Uterus (tissue), 2 donors: ENCODE data around the gene ACIN1.

Experiments used
- CTCF ChIP-seq, 4 experiments: fragments of 200-600 bp in 2 of 4; fragments of 450-650 bp in 2 of 4; sonication (generic) in 2 of 4; IDR thresholded peaks; one replicate each; pipeline ENCODE4 v1.5.1; 2016 to 2019; ENCODE audit warnings: antibody characterized with exemption in 4 of 4, mild to moderate bottlenecking in 2 of 4, moderate library complexity in 1 of 4
- POLR2A ChIP-seq, 2 donors: fragments of 450-650 bp; IDR thresholded peaks; one replicate each; pipeline ENCODE4 v1.6.1; 2016; ENCODE audit warnings: antibody characterized with exemption in 2 of 2, mild to moderate bottlenecking in 1 of 2, moderate library complexity in 1 of 2

- no peak for TF ChIP-seq POLR2A (IDR thresholded peaks at IDR 0.05)
- peak in 1 of 4 experiments; percentile 27 for TF ChIP-seq CTCF (IDR thresholded peaks at IDR 0.05)
These were observed 42.7 kb downstream of the ACIN1 start for GRCh38 chr14:23052182-23052623.
